Stimulated activated naive CD8-positive, alpha-beta T cell treated with anti-CD3 and anti-CD28 coated beads, Interleukin-15, Interleukin-2, amounts not matched to agents 100 U/mL and 50 U/mL, for 24 hours (primary cell): ENCODE measurements around the gene LBX2.

Experiments
- ATAC-seq: fragments of 150-1000 bp; cut with Tn5 transposase; one replicate; pipeline ENCODE4 v1.10.0; 2021
- DNase-seq: peaks from one replicate; pipeline ENCODE4 v3.0.0; 2021

Gene LBX2

DNA sequence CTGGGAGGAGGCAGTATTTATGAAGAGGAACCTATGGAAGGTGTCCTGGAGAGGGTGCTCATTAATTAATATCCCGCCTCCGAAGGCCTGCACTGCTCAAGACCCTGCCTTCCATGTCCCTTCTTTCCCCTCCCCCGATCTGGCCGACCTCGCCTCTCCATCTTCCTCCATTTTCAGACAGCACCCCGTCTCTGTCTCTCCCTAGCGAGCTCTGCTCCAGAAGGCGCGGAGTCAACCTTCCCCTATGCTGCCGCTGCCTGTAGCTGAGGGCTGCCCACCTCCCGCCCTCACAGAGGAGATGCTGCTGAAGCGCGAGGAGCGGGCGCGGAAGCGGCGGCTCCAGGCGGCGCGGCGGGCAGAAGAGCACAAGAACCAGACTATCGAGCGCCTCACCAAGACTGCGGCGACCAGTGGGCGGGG is 42.3 kb downstream of the LBX2 start:
- ATAC-seq: no peak

DNA sequence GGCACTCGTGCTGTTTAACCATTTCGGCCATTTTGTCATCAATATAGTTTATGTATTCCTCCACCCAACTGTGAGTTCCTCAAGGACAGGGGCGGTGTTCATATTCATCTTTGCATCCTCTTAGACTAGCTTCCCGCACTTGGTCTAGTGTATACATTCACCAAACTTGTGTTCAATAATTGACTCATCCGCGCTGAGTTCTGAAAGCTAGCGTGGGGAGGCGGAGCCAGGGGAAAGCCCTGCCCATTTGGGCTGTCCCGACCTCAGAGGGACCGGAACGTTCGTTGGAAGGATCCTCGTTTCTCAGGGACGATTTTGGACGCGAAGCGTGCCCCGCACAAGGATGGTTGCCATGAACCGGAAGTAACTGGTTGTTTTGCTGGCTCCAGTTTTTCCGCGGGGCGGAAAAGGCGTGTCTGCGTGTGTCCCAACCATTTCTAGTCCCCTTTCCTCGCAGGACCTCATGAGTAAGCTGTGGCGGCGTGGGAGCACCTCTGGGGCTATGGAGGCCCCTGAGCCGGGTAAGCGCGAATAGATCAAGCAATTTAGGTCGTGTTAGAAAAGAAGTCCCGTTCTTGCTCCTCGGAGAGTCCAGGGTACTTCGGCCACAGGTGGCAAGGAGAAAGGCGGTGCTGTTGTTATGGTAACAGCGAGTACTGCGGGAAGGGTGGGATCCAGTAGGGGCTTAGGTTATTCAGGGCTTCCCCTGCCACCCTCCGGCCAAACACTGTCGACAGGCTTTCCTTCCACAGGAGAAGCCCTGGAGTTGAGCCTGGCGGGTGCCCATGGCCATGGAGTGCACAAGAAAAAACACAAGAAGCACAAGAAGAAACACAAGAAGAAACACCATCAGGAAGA is 44.5 kb downstream of the LBX2 start, which contains the start of gene INO80B:
Gene INO80B (plus strand): TSS at position 434 of the 858 bp plus-strand sequence. CDS start 30 bp downstream, at position 464.
- peak; percentile 96 for DNase-seq
- peak; percentile 53 for ATAC-seq

More for the DNA sequence above, 42.3 kb downstream of the LBX2 start:
- DNase-seq: no peak

DNA sequence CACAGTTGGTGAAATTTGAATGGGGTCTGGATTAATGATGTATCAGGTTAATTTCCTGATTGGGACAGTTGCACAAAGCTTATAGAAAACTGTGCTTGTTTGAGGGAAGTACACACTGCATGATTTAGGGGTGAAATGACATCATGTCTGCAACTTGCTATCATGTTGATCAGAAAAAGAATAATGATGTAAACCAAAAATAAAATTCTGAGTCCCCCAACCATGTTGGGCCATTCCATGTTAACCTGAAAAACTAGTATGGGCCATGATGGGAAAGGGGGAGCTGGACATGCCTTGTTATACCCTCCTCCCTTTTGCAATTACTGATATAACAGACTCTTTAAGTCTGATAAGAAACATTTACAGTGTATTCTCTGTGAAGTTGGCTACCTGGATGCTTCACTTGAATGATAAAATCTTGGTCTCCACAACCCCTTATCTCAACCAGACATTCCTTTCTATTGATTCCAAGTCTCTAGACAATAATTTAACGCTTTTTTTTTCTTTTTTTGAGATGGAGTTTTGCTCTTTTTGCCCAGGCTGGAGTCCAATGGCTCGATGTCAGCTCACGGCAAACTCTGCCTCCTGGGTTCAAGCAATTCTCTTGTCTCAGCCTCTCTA is 48.7 kb downstream of the LBX2 start:
- DNase-seq: no peak
- ATAC-seq: no peak

DNA sequence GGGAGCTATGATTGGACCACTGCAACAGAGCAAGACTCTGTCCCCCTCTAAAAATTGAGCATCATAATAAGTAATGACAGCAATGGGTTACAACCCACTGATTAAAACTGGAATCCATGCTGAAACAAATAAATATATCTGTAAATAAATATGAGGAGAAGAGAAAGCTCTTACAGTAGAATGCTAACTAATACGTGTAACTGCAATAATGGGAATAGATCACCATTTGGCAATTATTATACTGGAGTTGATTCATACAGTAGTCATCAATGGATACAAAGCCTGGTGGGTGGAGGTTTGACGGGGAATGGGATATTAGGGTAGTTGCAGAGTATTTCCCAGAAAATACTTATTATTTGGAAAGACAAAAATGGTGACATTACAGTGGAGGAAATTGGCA is 50.6 kb downstream of the LBX2 start:
- ATAC-seq (no peak), DNase-seq (no peak)
